HG03571 (cell line): ENCODE measurements around the gene KCNJ15.
A peak's percentile ranks its signal among the peaks of the same experiment; 100 is the strongest.

Experiments used
- ATAC-seq: cut with Tn5 transposase; IDR thresholded peaks from one replicate; pipeline ENCODE4 v1.9.1; 2021; ENCODE audit not compliant: unreplicated experiment

KCNJ15 gene

GRCh38 chr21:38352536-38353219 is 95.9 kb downstream of the KCNJ15 start:
- no peak for ATAC-seq

DNA sequence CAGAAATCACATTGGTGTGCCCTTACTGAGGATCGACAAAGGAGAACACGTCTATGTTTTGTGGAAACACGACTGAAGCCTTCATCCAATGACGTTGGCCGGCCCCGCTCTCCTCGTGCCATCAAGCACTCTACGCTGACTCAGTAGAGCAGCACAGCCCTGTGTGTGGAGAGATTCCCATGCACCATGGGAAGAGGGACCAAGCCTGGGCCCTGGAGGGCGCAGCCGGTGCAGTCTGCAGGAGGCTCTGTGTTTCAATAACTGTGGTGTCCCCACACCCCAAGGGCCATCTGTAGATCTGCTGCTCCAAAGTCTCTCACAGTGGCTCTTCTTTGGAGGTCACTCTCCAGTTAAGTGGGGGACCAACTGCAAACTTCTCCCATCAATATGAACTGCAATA is 97.4 kb downstream of the KCNJ15 start:
- no peak for ATAC-seq

GRCh38 chr21:38354746-38355145 is 98.0 kb downstream of the KCNJ15 start:
- ATAC-seq, result no peak

- no peak for ATAC-seq
Observed at GRCh38 chr21:38355353-38355752, 98.6 kb downstream of the KCNJ15 start.

DNA sequence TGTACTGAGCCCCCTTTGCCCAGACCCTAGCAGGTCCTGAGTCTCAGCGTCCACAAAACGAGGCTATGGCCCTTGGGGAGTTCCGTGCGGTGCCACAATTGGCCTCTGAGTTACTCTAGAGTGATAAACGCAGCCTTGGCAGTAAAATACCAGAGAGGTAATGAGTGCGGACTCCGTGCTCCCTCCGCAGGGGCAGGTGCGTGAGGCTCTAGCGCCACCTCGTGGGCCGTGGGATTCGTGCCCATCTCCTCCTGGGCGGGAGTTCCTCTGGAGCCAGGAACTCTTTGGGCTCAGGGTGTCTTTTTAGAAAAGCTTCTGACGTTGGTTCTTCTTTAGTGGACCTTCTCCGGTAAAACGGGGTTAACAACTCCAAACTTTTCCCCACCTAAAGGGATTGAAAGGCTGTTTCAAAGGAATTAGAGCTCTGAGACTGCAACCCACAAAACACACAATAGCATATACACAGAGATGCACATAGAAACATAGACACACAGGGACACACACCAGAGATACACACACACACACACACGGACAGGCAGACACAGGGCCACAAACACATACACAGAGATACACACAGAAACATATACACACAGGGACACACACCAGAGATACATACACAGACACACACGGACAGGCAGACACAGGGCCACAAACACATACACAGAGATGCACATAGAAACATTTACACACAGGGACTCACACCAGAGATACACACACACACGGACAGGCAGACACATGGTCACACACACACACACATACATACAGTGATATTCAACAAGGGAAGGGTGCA is 99.4 kb downstream of the KCNJ15 start:
- ATAC-seq, result peak; percentile 58
